T-helper 1 cell treated with Interleukin-12 subunit alpha and Interleukin-12 subunit beta and Interleukin-4 antibody, amounts not matched to agents 30 ng/mL and 1 ng/mL, for 36 hours (primary cell): Measurements from ENCODE around the gene NEDD9. TPM values are rescaled to one million over a fixed set of nuclear protein-coding genes. Genes with fewer than 3 reads are reported as not detected.

ENCODE experiments used
- intact Hi-C: fragments of 100-400 bp; cut with micrococcal nuclease; formaldehyde crosslinking; loops from one replicate; pipeline ENCODE4 v1.15.1; 2024
- total RNA-seq: library from RNA; stranded (reverse); gene quantifications from 2 replicates; pipeline ENCODE4 v1.2.3, GENCODE V29; 2022

The NEDD9 gene
- total RNA-seq, 1 donor from 2014 or later = 71.1 TPM

GRCh38 chr6:11260249-11261038, 28.0 kb upstream of the NEDD9 start:
- intact Hi-C loops = no loop called here

GRCh38 chr6:11258260-11259237, 26.1 kb upstream of the NEDD9 start:
- intact Hi-C loops = loop anchor here (1.0 to 2.0 kb wide), 6 partner anchors 16 to 60 kb away; partner anchors contain the start of gene NEDD9

GRCh38 chr6:11255610-11256009, 23.1 kb upstream of the NEDD9 start:
- intact Hi-C loops = no loop called here

DNA sequence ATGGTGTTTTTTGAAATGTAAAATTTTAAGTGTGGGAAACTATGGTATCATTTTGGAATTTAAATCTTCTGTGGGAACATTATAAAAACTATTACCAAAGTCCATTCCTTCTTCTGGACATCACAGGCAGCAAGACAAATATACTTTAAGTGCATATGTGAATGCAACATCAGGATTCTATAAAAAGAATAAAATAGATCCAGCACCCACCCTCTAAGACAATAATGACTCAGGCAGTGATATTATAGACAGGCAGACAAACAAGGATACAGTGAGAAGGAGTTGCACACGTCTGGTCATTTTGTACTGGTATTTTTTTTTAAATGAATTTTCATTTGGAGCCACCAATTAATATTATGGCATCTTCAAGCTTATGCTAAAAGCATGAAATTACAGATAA, 21.1 kb upstream of the NEDD9 start:
- intact Hi-C loops = no loop called here

DNA sequence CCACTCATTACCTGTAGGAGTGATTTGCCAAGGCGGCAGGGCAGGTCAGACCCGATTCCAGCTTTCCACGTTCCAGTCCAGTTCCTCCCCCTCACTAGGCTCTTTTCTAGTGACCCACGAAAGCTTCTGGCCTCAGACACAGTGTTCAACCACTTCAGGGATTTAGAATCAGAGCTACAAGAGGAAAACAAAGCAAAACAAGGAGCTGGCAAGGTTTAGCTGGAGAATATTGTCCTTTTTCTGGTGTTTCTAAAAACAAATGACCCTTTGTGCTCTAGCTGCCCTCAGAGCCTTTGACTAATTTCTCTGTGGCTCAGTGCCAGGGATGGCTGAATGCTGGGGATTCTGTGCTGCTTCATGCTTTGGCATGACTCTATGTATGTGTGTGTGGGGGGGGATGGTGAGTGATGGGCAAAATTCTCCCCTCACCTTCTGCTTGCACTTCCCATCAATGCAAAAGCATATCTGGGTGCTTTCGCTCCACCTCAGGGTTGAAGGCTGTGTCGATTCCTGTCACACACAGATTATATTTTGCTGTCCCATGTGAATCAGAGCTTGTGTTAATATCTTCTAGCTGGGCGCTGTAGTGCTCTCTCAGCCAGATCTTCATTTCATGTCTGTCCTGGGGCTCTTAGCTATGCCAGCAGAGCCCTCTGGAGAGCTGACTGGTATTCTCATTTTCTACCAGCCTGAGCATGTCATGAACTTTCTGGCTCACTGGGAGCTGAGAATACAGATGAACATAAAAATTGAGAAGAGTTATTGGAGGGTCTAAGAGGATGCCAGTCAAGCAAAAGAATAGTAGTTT, 19.3 kb upstream of the NEDD9 start:
- intact Hi-C loops = no loop called here

GRCh38 chr6:11250108-11250507, 17.6 kb upstream of the NEDD9 start:
- intact Hi-C loops = no loop called here

- intact Hi-C loops = no loop called here
Observed at GRCh38 chr6:11248974-11249761, 16.7 kb upstream of the NEDD9 start.

DNA sequence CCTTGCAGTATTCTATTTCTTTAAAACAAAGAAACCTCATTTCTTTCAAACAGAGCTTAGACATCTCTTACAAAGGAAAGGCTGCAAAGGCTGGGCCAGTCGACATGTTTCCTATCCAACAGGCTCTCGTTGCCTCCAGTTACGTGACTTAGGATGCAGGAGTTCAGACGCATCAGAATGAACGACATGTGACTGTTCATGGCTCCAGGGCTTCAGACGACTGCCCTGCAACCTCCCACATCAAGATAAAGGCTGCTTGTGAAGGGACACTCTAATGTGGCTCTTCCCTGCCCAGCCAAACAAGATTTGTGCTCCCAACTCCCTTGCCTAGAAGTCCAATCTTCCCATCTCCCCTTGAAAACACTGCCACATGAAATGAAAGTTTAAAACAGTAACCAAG, 14.3 kb upstream of the NEDD9 start:
- intact Hi-C loops = no loop called here

GRCh38 chr6:11245381-11246256, 13.2 kb upstream of the NEDD9 start:
- intact Hi-C loops = no loop called here

- intact Hi-C loops = no loop called here
Observed at GRCh38 chr6:11244387-11245126, 12.1 kb upstream of the NEDD9 start.

- intact Hi-C loops = no loop called here
Observed at GRCh38 chr6:11243861-11244260, 11.4 kb upstream of the NEDD9 start.

DNA sequence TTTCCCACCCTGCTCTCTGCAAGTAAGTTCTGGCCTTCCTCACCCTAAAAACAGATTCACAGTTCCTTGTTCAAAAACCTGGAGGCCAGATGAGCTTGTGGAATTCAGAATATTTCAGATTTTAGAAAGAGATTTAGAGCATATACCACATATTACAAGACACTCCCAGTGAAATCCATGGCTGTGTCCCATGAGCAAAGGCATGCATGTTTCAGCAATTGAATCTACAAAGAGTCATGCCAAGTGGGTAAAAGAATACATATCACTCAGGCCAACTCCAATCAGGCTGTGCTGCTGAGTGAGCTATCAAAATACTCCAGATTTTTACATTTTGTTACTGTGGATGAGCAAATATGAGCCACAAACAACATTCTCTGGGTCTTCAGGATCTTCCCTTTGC, 10.2 kb upstream of the NEDD9 start:
- intact Hi-C loops = no loop called here

DNA sequence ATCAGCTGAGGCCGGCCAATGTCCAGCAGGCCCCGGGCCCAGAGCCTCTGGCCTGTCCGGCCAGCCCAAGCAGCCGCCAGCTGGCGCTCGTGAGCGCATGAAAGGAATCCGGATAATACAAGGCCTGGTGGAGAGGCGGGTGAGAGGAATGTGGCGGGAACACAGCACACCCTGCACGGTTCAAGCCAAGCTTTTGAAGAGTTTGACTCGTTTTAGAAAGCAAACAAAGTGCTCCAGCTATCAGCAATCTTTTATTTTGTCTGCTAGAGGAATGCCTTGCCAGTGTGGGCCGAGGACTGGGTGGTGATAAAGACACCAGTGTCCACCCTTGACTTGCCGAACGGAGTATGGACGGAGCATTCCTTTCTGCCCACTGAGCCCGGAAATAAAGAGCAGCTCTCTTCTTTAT, 9.3 kb upstream of the NEDD9 start:
- intact Hi-C loops = no loop called here

DNA sequence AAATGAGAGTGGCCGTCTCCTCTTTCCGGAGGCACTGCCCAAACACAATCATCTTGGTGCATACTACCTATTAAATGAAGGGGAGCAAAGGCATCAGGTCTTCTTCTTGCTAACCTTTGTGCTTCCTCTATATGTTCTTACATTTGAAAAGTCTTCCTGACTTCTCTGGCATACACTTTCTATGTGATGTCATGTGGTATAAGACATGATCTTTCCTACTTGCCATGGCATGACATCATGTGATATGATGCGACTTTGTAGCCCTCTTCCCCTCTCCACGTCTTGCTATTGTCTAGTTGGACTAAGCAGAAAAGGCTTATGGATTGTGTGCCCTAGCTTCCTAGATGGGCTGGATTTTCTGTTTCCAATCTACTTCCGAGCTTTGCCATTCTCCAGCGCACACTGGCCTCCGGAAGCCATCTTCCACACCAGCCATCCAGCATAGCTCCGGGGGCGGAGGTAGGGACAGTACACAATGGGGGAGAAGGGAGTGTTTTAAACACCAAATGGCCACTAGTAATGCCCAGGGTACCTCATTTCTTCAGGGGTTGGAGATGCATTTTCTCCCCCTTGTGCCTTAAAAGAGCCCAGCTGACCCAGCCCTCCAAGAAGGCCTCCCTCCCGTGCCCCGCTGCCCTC, 8.8 kb upstream of the NEDD9 start:
- intact Hi-C loops = no loop called here

DNA sequence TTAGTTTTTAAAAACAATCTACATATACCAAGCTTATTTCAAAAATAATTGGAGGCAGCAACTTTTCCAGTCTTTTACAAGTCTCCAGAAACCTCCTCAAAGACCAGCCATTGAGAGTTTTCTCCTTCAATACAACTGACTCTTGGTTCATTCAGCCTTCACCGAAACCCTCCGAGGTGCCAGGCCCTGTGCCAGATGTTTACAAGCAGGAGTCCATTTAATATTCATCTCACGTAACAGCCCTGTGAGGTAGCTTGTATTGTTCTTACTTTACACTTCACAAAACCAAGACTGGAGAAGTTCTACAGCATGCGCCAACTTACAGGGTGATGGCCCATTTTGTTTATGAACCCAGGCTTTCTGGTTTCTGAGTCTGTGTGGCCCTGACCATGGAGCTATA, 5.5 kb upstream of the NEDD9 start:
- intact Hi-C loops = loop anchor here (2.0 to 10.0 kb wide), 2 partner anchors 15 to 877 kb away; no protein-coding TSS in a partner anchor

DNA sequence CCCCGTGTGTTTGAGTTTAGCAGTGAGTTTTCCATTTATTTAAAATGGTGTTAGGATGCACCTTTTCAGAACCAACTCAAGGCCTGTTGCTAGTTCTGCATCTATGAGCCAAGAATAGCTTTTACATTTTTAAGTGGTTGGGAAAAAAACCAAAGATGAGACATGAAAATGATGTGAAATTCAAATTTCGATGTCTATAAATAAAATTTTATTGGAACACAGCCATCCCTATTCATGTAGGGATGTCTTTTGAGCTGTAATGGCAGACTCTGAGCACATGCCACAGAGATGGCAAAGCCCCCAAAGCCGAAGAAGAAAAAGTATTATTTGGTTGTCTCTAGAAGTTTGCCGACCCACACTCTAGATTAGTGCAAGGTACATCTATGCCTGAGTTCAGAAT, 5.0 kb upstream of the NEDD9 start:
- intact Hi-C loops = loop anchor here (2.0 to 10.0 kb wide), 2 partner anchors 15 to 877 kb away; no protein-coding TSS in a partner anchor

DNA sequence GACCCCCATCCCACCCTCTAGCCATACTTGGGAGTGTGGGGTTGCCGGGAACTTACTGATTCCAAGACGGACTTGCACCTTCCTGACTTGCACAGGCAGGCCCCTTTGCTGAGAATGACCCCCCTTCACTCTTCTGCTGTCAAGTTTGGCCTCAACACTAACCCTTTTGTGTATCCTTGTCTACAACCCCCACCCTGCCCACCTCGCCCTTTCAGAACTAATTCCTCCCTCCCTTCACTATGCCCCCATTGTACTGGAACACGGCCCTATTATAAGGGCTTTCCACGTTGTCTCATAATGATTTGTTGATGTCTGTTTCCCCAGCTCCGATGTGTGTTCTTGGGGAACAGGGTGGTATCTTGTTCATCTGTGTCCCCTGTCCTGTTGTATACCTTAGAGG, 4.4 kb upstream of the NEDD9 start:
- intact Hi-C loops = loop anchor here (1.0 to 10.0 kb wide), 7 partner anchors 14 to 878 kb away; no protein-coding TSS in a partner anchor
